ENCODE measurements around the gene THSD7B.
"Not testable (repeated sequence)": the region's sequence is repeated elsewhere in the genome, so short reads cannot be mapped to it uniquely, and the experiment has no call there.

Gene THSD7B

DNA sequence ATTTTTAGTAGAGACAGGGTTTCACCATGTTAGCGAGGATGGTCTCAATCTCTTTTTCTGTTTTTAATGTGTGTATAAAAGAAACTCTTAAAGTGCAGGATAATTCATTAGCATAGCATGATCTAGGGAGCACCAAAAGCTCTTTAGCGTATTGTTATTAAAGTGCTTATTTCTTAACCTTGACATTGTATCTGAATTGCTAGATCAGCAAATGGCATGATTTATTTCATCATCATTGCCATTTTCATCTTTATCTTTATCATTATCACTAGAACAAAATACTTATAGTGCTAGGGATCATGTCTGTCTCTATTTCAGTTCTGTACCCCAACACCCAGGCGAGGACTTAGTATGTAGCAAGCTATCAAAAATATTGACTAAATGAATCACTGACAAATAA lies 805.1 kb downstream of the THSD7B start:
- no peak for DNase-seq

DNA sequence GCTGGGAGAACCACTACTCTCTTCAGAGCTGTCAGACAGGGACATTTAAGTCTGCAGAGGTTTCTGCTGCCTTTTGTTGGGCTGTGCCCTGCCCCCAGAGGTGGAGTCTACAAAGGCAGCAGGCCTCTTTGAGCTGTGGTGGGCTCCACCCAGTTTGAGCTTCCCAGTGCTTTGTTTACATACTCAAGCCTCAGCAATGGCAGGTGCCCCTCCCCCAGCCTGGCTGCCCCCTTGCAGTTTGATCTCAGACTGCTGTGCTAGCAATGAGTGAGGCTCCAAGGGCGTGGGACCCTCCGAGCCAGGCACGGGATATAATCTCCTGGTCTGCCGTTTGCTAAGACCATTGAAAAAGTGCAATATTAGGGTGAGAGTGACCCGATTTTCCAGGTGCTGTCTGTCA lies 822.5 kb downstream of the THSD7B start:
- DNase-seq: not testable (repeated sequence)

DNA sequence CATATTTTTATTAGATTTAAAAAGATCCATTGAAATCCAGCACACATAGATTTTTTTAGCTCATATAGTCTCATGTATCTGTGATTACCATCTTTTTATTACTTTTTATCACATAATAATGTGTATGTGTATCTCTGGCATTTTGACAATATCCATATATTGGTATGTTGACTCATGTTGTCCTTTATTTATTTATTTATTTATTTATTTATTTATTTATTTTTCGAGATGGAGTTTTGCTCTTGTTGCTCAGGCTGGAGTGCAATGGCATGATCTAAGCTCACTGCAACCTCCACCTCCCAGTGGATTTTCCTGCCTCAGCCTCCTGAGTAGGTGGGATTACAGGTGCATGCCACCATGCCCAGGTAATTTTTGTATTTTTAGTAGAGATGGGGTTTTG lies 823.2 kb downstream of the THSD7B start:
- DNase-seq: not testable (repeated sequence)

DNA sequence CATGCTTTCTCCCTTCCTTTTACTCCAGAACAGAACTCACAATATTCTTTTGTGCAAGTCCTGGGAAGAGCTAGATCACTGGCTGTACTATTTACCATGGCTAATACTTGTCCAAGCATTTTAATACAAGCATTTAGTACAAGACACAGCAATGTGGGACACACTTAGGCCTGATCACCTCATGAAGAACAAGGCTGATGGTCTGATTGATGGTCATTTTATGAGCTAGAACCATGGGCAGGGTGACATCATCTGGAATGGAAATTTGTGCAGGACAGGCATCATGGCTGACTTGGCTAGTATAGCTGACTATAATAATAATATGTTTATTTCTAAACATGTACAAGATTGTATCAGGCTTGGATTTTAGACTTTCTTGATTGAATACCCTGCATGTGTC lies 824.8 kb downstream of the THSD7B start:
- DNase-seq: no peak

DNA sequence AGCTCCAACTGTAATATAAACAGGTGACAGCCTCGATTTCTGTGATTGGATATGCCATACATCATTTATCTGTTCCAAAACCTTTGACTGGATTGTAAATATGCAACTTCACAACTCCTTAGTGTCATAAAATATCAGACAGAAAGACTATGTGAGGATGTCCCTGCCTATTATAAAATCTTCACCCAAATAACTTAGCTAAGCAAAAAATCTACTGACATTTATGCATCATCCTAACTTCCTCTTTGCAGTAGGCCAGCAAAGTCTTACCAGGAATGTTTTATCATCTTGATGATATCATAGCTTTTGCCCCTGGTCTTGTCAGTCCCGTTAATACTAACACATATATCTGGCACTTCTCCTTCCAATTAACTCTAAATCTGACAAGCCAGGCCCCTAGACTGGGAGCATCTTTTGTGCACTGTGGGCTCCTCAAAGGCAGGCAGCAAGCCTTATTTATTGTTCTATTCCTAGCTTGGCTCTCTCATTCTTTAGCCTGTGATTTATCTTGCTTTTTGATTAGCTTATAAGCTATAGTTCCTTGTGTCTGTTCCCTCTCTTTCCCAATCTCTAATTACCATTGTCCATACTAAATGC lies 842.5 kb downstream of the THSD7B start:
- DNase-seq: no peak

DNA sequence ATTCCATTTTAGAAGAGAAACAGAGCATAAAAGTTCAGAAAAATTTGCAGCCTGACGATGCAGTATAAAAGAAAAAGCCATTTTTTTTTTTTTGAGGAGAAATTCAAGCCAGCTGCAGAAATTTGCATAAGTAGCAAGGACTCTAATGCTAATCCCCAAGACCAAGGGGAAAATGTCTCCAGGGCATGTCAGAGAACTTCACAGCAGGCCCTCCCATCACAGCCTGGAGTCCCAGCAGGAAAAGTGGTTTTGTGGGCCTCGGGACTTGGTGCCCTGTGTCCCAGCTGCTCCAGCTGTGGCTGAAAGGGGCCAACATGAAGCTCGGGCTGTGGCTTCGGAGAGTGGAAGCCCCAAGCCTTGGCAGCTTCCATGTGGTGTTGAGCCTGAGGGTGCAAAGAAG lies 873.6 kb downstream of the THSD7B start:
- DNase-seq: no peak

DNA sequence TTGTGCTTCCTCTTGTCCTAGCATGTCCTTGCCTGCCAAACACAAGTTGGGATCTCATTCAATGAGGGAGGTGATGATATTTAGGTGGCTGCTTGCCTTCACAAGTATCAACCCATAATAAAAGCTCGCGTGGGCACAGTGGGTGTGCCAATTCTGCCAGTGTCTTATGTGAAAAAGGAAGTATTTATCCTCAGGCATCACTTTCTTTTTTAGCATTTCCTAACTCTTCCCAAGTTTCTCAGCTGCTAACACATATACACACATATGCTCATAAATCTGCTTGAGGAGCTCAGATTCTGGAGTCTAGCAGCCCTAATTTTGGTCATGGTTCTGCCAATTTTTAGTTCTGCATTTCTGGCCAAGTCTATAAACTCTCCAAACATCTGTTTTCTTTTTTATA lies 879.4 kb downstream of the THSD7B start:
- DNase-seq: no peak

DNA sequence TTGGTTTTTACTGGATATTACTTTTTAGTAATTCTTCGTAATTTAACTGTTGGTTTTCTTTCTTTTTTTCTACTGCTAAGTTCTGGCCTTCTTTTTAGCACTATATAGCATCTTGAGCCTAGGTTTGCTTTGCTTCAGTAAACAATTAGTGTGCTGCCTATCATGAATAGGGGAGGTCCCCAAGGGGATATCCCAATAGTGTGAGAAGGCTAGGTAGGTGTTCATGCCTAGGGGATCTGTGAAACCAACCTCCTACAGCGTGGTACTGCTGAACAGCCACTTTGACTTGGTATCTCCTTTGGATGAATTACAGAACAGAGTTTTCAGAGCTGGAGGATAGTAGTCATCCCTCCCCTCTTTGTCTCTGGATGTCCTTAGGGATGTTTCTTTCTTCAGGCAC lies 888.7 kb downstream of the THSD7B start:
- no peak for DNase-seq

DNA sequence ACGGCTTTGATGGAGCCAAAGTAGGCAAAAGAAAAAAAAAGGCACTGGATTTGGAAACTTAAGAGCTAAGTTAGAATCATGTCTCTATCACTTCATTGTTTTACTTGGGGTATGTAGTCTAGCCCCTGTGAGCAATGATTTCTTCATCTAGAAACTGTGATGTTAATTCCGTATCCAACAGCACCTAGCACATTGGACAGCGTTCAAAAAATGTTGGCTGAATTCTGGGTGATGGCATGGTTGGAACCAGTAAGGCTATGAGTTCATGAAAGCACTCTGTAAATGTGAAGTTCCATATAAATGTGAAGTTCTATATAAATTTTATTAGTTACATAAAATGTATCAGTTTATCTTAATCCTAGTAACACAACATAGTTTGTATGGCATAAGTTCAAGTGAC lies 890.5 kb downstream of the THSD7B start:
- no peak for DNase-seq

DNA sequence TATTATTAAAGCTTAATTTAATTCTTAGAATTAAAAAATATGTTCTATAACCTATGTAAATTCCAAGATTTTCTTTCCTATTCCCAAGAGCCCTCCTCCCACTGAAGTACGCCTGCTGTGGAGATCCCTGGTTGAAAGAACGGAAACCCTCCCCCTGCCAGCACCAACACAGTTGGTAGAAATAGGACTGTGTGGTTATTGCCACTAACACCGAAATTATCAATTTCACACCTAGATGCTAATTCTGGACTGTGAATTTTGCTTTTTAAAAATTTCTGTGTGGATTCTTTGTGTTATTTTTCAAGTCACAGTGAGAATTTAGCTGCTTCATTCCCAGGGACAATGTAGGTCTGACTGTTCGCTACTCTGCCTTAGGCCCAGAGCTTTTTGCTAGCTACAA lies 893.1 kb downstream of the THSD7B start:
- no peak for DNase-seq

DNA sequence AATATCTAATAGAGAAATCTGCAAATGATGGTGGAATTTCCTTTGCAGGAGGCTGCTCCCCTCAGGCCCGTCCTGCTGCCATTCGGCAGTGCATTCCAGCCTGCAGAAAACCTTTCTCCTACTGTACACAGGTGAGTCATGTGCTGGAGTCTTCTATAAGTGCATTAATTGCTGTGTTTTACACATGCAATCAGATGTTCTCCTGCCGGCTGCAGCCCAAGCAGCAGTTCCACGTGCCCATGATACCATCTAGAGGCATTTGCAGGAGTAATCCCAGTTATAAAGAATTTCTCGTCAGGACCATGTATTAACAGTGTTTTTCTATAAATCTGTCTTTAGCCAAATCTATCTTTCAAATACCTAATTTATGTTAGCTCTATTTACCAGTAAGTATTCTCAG lies 894.3 kb downstream of the THSD7B start:
- no peak for DNase-seq

DNA sequence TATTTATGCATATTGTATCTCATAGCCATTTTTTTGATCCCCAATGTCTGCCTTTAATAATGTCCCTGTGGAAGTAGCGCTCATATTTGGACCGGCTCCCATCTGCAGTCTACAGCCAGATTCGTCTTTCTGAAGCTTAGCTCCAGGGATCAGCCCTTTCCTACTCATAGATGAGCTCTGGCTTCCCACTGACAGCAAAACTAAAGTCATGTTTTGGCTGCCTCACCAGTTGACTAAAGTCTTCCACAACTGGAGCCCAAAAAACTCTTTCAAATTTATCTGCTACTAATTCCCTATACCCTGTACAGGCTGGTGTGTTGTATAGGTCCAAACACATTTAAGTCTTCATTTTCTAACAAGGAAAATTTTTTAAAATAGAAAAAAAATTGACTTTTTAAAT lies 904.8 kb downstream of the THSD7B start:
- no peak for DNase-seq

DNA sequence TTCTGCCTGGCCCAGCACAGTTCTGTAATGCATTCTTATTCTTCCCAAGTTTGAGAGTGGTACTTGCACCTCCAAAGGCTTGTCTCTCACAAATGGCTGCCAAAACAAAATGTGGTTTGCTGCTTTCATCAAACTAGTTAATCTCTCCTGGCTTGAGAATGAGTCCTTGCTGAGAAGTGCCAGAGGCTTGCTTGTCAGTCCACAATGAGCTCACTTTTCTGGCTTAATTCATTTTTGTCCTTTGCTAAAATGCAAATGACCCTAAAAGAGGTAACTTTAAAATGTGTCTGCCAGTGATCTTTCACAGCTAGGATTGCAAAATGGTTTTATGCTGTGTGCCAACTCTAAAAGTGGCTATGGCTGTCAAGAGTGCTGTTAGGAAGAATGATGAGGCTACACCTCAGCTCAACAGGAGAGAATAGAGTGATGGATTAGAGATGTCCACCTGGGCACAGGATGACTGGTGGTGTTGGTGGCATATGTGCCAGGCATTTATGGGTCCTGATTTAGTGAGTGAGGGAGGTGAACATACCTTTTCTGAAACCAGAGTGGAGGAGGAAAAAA lies 907.7 kb downstream of the THSD7B start:
- DNase-seq: no peak

DNA sequence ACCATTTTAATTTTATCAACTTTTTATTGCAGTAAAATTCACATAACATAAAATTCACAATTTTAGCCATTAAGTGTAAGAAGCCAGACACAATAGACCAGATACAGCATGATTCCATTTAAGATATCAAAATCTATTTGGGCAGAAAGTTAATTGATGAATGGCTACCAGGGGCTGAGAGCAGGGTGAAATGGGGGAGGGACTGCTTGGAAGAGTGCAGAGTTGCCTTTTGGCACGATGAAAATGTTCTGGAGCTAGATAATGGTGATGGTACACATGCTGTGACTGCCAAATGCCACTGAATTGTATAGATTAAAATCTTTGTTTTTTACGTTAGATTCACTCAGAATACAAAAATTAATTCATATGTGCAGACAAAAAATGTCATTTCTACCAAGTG lies 909.6 kb downstream of the THSD7B start:
- no peak for DNase-seq

DNA sequence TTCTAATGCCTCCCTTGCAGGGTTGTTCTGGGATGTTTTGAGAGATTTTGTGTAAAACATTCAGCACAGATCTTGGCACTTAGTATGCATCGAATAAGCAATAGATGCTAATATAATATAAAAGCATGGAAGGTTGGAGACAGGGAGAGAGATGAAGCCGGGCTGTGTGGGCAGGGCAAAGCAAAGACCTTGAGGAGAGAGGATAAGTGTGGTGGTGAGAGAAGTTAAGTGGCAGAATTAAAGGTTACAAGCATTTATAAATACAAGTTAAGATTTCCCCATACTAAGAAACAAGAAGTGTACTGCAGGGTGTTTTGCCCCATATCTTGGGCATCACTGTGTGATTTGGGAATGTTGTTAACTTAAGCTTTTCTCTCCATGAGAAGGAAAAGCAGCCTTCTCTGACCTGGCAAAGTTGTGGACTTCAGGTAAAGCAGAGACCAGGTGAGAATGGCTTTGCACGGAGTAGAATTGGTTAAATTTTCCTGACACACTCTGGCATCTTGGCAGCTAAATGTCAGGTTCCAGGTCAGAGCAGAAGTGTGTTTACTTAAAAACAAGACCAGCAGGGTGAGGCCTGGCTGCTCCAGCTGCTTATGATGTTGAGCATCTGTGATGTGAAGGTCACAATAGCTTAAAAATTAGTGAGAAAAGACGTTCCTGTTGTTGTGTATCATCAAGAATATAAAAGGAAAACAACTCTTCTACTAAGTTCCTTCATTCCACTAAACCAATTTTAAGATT lies 910.4 kb downstream of the THSD7B start:
- no peak for DNase-seq

DNA sequence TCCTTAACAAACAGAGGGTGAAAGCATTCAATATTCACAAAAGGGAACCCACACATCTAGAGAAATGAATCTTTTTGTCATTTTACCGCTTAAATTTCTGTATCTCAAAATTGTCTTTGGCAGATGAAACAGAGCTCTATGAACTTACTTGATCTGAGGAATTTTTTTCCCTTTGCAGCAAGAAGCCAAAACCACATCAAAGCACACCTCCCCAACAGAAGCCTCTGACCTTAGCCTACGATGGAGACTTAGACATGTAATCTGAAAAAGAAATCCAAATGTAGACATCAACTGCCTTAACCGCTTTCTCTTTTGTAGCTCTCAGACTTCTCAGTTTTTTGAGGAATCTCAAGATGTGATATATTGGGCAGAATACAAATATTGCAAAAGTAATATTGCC lies 911.0 kb downstream of the THSD7B start:
- no peak for DNase-seq

DNA sequence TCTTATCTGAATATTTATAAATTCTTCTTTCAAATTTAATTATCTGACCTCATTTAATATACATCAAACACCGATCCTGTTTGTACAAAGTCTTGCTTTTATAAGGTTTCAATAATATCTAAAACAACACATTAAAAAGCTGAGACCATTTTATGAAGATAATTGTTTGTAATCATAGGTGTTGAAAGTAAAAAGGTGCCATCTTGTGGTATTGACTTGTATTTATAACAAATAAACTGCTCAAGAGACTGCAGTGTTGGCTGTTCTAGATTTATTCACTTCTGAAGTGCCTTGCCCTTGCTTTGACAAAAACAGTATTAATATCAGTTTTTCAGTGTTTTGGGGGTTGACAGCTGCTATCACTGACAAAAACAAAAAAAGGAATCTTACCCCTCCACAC lies 912.1 kb downstream of the THSD7B start:
- DNase-seq: no peak

DNA sequence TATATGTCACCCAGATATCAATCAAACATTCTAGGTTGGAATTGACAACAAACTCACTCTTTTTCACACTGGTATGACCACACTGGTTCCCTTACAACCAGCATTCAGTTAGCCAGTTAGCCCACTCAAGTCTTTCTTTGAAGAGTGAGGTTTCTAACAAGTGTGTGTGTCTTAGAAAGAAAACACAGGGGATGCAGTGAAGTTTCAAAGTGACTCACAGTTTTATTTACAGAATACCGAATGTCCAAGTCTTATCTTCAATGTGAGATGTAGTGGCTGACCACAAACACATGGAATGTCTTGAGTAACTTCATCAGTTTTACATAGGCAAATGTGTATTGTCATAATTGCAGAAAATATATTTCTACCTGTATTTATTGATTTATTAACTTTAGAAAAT lies 924.2 kb downstream of the THSD7B start:
- no peak for DNase-seq

DNA sequence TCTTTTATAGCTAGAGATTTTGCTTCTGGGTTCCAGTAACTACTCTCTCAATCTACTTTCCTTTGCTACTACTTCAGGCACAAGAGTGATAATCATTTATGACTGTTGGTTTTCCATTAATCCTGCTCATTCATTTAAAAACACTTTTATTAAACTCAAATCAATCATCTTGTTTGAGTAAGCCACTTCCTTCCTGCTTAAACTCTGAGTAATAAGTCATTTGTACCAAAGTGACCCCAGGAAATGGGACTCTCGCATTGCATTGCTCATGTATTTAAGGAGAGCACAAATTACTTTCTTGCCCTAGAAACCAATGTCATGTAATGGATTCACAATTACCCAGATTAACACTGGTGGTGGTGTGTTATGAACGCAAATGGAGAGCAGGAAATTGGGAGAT lies 928.2 kb downstream of the THSD7B start:
- DNase-seq: no peak

DNA sequence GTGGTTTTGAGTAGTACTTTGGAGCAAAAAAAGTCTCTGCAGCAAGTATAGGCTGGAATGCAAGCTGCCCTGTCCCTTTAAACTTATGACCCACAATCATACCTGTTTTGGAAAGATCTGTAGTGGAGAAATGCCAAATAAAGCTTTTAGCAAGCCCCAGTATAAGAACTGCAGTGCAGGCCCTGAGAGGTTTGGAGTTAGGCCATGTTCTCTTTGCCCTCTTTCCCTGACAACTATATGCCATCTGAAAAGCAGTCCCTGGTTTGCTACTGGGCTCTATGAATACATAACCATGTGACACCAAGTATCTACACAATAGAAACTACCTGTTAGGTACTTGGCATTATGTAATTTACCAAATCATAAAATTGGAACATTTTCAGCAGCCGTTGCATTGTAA lies 931.6 kb downstream of the THSD7B start:
- no peak for DNase-seq

DNA sequence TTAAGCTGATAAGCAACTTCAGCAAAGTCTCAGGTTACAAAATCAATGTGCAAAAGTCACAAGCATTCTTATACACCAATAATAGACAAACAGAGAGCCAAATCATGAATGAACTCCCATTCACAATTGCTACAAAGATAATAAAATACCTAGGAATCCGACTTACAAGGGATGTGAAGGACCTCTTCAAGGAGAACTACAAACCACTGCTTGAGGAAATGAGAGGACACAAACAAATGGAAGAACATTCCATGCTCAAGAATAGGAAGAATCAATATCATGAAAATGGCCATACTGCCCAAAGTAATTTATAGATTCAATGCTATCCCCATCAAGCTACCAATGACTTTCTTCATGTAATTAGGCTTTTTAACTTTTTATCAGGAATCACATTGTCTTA lies 934.9 kb downstream of the THSD7B start:
- DNase-seq: not testable (repeated sequence)

DNA sequence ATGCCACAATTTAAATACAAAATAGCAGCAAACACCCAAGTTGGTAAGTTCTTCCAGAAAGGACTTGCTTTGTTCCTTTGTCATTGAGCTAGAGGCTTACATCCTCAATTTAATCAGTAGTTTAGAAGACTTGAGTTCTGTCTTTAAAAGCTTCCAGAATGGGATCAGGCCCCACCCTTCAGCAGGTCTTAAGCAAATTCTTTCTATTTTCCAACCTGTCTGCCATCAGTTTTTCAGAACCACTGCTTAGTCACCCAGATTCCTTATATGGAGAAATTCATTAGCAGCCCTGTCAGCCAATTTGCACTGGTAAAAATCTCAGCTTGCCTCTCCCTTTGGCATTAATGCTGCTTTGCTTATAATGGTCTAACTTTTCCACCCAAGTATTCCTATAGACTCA lies 935.3 kb downstream of the THSD7B start:
- no peak for DNase-seq

DNA sequence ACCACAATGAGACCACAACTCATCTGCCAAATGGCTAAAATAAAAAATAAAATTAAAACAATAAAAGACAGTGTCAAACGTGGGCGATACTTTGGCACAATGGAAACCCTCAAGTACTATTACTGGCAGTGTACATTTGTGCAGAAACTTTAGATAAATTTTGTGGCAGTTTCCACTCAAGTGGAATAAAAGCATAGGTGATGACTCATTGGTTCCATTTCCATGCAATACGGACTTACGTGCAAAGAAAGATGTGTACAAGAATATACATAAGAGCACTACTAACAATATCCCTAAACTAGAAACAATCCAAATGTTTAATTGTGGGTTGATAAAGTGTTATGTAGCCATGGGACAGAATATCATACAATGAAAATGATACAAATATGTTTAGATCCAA lies 940.0 kb downstream of the THSD7B start:
- DNase-seq: no peak

DNA sequence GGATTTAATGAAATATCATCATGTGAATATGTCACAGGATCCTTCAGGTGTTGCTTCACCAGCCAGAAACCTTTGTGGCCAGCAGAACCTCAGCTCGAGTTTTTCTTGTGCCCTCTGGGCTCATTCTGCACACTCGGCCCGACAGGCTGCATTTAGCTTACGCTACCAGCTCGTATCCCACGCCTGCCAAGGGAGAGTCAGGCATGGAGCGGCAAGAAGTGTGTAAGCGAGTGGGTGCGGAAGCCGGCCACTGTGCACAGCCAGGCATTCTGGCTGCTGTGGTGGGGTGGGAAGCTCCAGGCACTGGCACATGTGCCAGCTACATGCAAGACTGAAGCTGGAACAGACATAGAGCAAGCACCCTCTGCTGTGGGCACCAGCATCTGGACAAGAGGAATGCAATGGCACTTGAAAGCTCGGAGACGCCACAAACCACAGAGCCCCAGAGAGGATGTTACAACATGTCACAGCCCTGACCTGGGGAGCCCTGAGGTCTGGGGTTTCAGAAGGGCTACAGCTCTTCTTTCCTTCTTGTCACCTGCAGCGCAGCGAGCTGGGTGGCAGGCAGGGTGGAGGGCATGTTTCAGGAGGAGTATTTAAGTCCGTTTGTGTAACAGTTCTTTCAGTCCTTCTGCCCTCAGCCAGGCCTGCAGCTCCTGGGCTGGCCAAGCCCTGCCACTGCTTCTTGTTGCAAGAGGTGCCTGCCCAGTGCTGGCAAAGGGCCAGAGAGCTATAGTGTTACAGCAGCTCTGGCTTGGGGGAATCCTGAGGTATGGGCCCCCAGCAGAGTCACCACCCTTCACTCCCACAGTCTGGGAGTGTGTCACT lies 941.7 kb downstream of the THSD7B start:
- no peak for DNase-seq

Measured in activated CD8-positive, alpha-beta memory T cell treated with anti-CD3 and anti-CD28 coated beads for 24 hours (primary cell).